Brain microvascular endothelial cell (primary cell): ENCODE data around the gene ZBTB7C.

Source experiments
- DNase-seq: peaks from one replicate; pipeline ENCODE4 v3.0.0-alpha.2; 2020
- H3K27ac ChIP-seq: fragments of 250-450 bp; sonication (Bioruptor Pico); 2 replicates; pipeline ENCODE4 v1.5.1; 2020; ENCODE audit warnings: mild to moderate bottlenecking, moderate library complexity
- H3K27me3 ChIP-seq: fragments of 250-450 bp; sonication (Bioruptor Pico); replicated peaks from 2 replicates; pipeline ENCODE4 v1.5.1; 2020; ENCODE audit warnings: mild to moderate bottlenecking
- H3K36me3 ChIP-seq: fragments of 250-450 bp; sonication (Bioruptor Pico); replicated peaks from 2 replicates; pipeline ENCODE4 v1.5.1; 2020; ENCODE audit warnings: mild to moderate bottlenecking
- H3K4me3 ChIP-seq: 2 replicates; pipeline ENCODE4 v1.5.1; 2011; ENCODE audit warnings: low read depth, mild to moderate bottlenecking, control low read depth, low read length, moderate library complexity
- CTCF ChIP-seq: IDR thresholded peaks from 2 replicates; pipeline ENCODE4 v1.5.1; 2011; ENCODE audit warnings: low read depth, mild to moderate bottlenecking, moderate library complexity, low read length, control low read depth, inconsistent platforms; ENCODE audit errors: missing control alignments
- in situ Hi-C: cut with HindIII; loops from 2 replicates; pipeline ENCODE4 v1.10.0; 2017; ENCODE audit warnings: low sequenced_read_pairs, low pct_ligation_motif_present

Gene ZBTB7C

GRCh38 chr18:48098007-48098406, 311.2 kb downstream of the ZBTB7C start:
- Histone ChIP-seq H3K36me3 (no peaks in the 10 kb centered on the region), H3K27ac (no peak overlapping the region), H3K27me3 (peaks cover 7% of the 10 kb centered on the region), H3K4me3 (no peak overlapping the region)
- in situ Hi-C loops: no loop called here
- no peak for DNase-seq
- TF ChIP-seq CTCF: no peak

GRCh38 chr18:48095726-48096125, 313.5 kb downstream of the ZBTB7C start:
- in situ Hi-C loops: no loop called here
- no peak for TF ChIP-seq CTCF
- H3K27ac ChIP-seq: no peak overlapping the region
- no peak overlapping the region for H3K4me3 ChIP-seq
- H3K27me3 ChIP-seq: peaks cover 1% of the 10 kb centered on the region
- DNase-seq: no peak
- no peaks in the 10 kb centered on the region for H3K36me3 ChIP-seq

GRCh38 chr18:48093104-48093503, 316.1 kb downstream of the ZBTB7C start:
- Histone ChIP-seq H3K36me3 (no peaks in the 10 kb centered on the region), H3K27me3 (no peaks in the 10 kb centered on the region), H3K27ac (no peak overlapping the region), H3K4me3 (no peak overlapping the region)
- DNase-seq: no peak
- no peak for TF ChIP-seq CTCF
- in situ Hi-C loops: no loop called here

- H3K27ac ChIP-seq: no peak overlapping the region
- in situ Hi-C loops: no loop called here
- no peak for TF ChIP-seq CTCF
- no peak overlapping the region for H3K4me3 ChIP-seq
- no peaks in the 10 kb centered on the region for H3K36me3 ChIP-seq
- no peaks in the 10 kb centered on the region for H3K27me3 ChIP-seq
- no peak for DNase-seq
These were observed 317.2 kb downstream of the ZBTB7C start for GRCh38 chr18:48091869-48092497.

GRCh38 chr18:48090702-48091101, 318.5 kb downstream of the ZBTB7C start:
- in situ Hi-C loops: no loop called here
- Histone ChIP-seq H3K27ac (no peak overlapping the region), H3K4me3 (no peak overlapping the region), H3K36me3 (no peaks in the 10 kb centered on the region), H3K27me3 (no peaks in the 10 kb centered on the region)
- no peak for DNase-seq
- no peak for TF ChIP-seq CTCF

GRCh38 chr18:48090021-48090420, 319.2 kb downstream of the ZBTB7C start:
- in situ Hi-C loops: no loop called here
- no peaks in the 10 kb centered on the region for H3K36me3 ChIP-seq
- TF ChIP-seq CTCF: no peak
- H3K27ac ChIP-seq: no peak overlapping the region
- no peaks in the 10 kb centered on the region for H3K27me3 ChIP-seq
- H3K4me3 ChIP-seq: no peak overlapping the region
- no peak for DNase-seq
